Hematopoietic multipotent progenitor cell treated with erythropoietin and hydrocortisone succinate and interleukin-3 and kit ligand, for 8 days (in vitro differentiated cells): Measurements from ENCODE around the gene GRB14.
A peak's percentile ranks its signal among the peaks of the same experiment; 100 is the strongest.
"Not testable (repeated sequence)": the region's sequence is repeated elsewhere in the genome, so short reads cannot be mapped to it uniquely, and the experiment has no call there.

ENCODE experiments used
- DNase-seq: peaks from one replicate; pipeline ENCODE4 v3.0.0-alpha.2; 2015

Gene GRB14

GRCh38 chr2:164485541-164485940 is 135.7 kb downstream of the GRB14 start:
- DNase-seq: no peak

DNA sequence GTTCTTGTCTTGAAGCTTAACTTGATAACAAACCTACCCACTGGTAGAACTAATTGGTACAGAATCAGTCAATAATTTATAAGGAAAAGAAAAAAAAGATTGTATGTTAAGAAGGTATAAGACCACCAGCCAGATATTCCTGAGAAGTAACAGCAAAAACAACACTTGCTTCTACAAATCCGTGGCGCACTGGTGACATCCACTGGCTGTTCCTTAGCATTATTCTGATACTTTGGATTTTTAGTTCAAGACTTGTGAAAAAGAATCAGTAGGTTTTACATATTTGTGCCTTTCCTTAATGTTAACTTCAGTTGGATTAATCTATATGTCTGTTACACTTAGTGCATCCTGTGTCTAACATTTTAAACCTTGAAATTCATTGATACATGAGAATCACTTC is 141.8 kb downstream of the GRB14 start:
- DNase-seq: peak; percentile 21

DNA sequence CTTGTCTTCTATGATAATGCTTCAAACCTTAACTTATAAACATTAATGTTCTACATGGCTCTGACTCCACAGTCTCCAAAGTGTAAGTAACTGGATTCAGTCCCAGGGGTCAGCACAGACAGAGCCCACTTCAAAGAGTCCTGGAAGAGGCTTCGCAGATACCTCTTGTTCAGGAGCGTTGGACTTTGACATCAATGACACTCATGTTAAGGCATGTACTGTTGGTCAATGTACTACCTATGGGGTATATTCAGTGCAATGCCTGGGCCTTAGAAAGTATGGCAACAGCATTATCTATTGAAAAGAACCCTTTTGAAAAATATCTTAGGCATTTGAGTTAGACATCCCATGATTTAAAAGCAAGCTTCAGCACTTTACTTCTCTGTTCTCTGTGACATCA is 143.1 kb downstream of the GRB14 start:
- DNase-seq: no peak

DNA sequence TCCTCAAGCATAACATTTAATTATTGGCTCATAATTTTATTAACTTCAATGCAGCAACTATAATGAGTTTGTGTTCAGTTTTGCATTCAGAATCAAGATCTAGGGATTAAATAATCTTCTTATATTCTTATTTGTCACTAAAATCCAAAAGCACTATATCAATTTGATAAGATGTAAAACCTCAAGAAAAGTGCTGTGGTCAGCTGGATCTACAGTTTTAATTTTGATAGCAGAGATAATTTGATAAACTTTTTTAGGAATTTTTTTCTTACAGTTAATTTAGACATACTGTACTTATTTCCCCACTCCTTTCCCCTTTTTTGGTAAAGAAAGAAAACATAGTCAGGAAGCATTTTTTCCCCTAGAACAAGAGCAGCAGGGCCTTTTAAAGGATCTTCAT is 146.4 kb downstream of the GRB14 start:
- no peak for DNase-seq

DNA sequence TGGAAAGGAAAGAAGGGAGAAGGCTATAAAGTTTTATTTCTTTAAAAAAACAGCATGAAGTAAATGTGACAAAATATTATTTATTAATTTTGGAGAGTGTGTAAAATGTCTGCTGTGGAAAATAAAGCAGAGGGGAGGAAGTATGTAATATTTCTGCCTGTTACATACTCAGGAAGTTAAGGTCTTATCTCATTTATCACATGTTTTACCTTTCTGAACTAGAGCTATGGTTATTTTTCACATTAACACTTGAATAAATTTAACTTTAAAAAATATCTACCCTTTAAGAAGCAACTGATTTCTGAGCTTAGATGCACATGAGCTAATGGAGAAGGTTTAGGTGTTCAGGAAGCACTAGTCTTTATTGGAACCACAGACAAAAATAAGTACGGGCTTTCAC is 148.3 kb downstream of the GRB14 start:
- no peak for DNase-seq

DNA sequence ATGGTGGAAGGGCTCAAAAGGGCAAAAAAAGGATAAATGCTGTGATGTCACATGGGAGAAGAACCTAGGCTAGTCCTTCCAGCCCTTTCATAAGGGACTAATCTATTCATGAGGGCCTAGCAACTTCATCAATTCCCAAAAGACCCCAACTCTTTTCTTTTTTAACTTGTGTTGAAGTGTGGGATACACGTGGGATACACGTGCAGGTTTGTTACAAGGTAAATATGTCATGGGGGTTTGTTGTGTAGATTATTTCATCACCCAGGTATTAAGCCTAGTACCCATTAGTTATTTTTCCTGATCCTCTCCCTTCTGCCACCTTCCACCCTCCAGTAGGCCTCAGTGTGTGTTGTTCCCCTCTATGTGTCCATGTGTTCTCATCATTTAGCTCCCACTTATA is 156.2 kb downstream of the GRB14 start:
- DNase-seq: not testable (repeated sequence)

- DNase-seq: no peak
Observed at GRCh38 chr2:164464376-164464775, 156.9 kb downstream of the GRB14 start.

DNA sequence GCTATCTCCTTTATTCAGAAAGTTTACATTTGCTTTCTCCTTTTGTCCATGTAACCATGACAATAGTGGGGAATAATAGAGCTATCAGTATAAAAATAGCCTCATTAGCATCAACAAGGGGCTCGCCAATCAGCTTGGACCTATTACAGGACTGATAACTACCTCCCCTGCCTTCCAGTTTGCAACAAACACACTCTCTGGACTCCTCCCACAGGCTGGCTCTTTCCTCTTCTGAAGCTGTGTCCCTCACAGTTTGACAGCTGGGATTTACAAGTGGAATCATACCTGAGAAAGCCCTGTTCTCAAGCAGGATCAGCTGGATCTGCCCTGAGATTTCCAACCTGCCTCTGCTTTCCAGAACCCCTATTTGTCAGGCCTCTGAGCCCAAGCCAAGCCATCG is 162.5 kb downstream of the GRB14 start:
- DNase-seq: no peak

DNA sequence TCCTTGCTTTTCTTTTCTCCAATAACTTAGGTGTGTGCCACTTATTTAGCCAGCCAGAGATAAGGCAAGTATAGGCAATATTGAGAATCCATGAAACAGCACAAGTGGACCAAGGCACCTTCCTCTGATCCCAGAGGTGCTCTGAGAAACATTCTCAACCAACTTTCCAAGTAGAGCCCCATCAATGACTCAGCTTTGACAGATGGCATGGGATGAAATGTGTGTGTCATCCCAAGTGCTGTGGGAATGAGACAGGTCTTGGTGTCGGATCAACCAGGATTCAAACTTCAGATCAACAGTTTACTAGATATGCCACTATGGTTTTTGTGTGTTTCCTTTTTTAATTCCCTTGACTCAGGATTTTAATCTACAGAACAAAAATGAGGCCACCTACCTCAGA is 164.0 kb downstream of the GRB14 start:
- no peak for DNase-seq

DNA sequence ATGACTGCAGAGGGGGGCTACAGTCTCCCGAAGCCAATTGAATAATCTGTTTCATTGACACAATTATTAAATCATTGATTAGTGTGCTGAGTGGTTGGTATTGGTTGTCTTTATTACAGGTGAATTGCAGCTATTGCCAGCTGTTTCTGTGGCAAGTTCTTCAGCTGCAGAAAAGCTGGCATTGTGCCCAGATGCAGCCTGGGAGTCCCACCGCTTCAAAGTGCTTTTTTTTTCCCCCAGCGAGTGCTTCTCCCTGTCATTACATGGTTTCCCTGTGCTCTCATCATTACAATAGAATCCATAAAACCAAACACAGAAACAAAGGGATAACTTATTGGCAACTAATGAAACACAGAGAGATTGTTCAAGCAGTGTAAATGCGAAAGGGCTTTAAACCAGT is 164.7 kb downstream of the GRB14 start:
- DNase-seq: no peak

DNA sequence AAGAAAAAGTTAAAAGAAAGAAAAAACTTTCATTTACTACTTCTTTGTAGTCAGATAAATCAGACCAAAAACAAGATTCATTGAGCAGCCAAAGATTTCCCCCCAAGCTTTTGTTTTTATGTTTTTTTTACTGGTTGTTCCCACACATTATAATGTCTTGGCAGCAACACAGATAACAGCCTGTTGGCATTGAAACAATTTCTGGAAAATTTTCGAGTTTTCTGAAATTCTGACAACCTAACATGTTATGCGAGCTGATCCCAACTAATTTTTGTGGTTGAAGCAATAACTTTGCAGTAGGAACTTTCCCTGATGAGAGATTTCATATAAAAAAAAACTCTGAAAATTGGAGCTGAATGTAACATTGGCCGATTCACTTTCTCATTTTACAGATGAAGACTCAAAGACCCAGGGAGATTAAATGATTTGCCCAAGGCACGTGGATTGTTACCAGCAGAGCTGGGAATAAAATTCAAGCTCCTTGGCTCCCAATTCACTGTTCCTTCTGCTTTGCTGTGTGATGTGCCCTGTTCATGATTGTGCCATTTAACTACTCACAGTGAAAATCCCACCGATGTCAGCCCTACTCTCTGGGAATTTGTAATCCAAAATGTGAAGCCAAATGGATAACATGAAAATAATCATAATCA is 167.5 kb downstream of the GRB14 start:
- no peak for DNase-seq

GRCh38 chr2:164450278-164450677 is 171.0 kb downstream of the GRB14 start:
- no peak for DNase-seq

DNA sequence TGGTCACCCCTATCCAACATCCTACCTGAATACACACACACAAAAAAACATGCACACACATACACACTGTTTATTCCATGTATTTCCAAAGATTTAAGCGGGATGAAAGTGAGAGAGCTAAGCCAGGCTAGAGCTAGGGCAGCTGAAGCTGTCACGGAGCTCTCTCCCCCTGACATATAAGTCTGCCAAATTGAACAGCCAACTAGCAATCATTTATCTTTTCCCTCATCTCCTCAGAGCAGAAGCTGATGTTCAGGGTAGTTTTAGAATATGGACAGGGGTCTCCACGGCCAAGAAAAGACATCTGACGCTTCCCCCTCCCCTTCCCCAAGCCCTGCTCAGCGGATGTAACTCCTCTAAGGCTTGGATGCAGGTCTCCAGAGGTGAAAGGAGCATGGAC is 171.6 kb downstream of the GRB14 start:
- no peak for DNase-seq

- no peak for DNase-seq
Observed at GRCh38 chr2:164447660-164448059, 173.6 kb downstream of the GRB14 start.
